ENCODE data around the gene ARL15.

DNA sequence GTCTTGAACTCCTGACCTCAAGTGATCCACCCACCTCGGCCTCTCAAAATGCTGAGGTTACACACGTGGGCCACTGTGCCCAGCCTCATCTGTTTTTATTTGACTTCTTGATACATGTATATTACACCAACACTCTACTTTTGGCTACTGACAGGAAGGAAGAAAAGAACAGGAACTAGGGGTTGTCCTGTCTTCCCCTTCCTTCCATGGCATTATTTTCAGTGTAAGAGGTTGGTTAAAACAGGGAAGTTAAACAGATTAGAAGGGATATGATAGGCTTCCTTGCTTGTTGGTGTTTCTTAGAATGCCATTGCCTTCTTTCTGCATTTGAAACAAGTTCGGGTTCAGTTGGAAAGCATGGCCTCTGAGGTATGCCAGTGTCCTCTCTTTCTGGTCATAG lies 437.1 kb downstream of the ARL15 start:
- TF ChIP-seq POLR2A (IDR thresholded peaks at IDR 0.05) (no peak), CTCF (IDR thresholded peaks at IDR 0.05) (no peak)

All from breast epithelium (tissue), 3 donors.